ENCODE data around the gene VWA3B. TPM values are rescaled to one million over a fixed set of nuclear protein-coding genes. Genes with fewer than 3 reads are reported as not detected.

The VWA3B gene
- total RNA-seq, 1 experiment from 2014 or later: not detected

- no peak for DNase-seq (ENCODE audit: low spot score)
Observed at GRCh38 chr2:98177286-98177685, 90.3 kb downstream of the VWA3B start.

- DNase-seq (ENCODE audit: low spot score): no peak
Observed at GRCh38 chr2:98177986-98178385, 91.0 kb downstream of the VWA3B start.

DNA sequence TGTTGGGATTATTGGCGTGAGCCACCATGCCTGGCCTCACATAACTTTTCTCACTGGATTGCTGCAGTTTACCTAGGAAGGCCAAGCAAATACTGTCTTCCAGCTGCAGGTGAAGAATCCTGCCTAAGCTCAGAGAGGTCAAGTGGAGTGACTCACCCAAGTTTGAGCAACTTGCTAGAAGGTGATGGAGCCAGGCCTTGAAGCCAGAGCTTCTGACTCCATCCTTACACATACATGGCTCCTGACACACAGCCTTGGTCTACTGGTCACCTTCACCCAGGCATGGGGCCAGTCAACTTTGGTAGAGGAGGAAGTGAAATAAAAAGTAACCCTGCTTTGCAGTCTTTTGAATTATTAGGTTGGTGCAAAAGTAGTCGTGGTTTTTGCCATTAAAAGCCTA lies 93.5 kb downstream of the VWA3B start:
- DNase-seq (ENCODE audit: low spot score): no peak

DNA sequence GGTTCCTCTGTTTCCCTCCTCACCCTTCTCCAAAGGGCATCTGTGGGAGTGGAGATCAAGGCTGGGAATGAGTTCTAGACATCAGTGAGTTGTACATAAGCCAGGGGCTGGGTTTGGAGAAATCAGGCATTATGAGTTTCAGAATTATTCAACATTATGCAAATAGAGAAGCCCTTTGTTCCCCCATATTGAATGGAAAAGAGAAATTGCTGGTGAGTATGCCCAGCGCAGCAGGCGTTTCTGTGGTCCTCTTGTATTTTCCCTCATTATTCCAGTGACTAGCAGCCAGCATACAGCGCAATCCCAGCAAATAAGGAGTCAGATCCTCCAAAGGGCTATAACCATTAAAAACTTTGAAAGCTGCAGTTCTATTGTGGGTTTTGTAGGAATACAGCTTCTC lies 94.4 kb downstream of the VWA3B start:
- no peak for DNase-seq (ENCODE audit: low spot score)

DNA sequence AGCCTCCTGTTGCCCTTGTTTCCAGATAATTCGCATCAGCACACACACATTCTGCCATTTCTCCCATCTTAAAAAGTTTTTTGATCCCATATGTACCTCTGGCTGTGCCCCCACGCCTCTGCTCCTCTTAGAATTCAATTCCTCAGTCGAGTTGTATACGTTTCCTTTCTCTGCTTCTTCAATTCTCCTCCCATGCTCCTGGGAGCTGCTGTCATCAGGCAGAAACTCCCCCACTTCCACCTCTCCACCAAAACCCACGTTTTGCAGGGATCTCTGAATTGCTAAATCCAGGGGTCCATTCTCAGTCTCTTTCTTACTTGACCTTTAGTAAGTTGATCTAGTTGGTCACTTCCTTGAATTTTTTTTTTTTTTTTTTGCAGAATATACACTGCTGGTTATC lies 98.8 kb downstream of the VWA3B start:
- DNase-seq (ENCODE audit: low spot score): no peak

DNA sequence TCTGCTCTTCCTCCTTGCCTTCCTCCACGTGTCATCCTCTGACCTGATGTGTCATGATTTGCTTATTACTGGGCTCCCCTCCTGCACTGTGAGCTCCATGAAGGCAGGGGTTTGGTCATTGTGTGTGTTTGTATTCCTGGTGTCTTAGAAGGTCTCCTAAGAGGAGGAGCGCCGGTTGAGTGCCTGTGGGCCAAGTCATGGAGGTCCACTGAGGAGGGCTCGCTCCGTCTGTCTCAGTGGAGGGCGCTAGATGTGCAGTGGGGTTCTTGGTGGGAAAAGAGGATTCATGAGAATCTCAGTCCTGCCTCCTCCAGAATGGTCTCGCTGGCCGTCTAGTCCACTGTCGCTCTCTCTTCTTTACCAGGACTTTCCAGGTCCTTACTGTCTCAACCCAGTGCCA lies 100.2 kb downstream of the VWA3B start:
- no peak for DNase-seq (ENCODE audit: low spot score)

- no peak for DNase-seq (ENCODE audit: low spot score)
Observed at GRCh38 chr2:98188351-98189046, 101.5 kb downstream of the VWA3B start.

- no peak for DNase-seq (ENCODE audit: low spot score)
Observed at GRCh38 chr2:98191883-98192282, 104.9 kb downstream of the VWA3B start.

GRCh38 chr2:98201576-98201975 lies 114.6 kb downstream of the VWA3B start:
- no peak for DNase-seq (ENCODE audit: low spot score)

DNA sequence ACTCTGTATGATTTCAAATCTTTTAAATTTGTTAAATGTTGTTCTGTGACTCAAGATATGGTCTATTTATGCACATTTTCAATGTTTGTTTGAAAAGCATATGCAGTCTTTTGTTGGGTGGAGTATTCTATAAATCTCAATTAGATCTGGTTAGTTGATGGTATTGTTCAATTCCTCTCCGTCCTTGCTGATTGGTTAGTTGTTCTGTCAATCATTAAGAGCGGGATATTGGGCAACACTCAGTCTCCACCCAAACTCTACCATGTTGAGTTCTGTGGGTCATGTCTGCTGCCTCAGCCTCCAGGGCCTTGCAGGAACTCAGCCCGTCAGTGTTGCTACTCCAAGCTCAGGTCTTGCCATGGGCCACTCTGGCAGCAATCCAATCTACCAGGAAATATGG lies 118.9 kb downstream of the VWA3B start:
- no peak for DNase-seq (ENCODE audit: low spot score)

- DNase-seq (ENCODE audit: low spot score): no peak
Observed at GRCh38 chr2:98212092-98213000, 125.4 kb downstream of the VWA3B start.

GRCh38 chr2:98216616-98217015 lies 129.6 kb downstream of the VWA3B start:
- no peak for DNase-seq (ENCODE audit: low spot score)

- no peak for DNase-seq (ENCODE audit: low spot score)
Observed at GRCh38 chr2:98219152-98219551, 132.2 kb downstream of the VWA3B start.

- no peak for DNase-seq (ENCODE audit: low spot score)
Observed at GRCh38 chr2:98233941-98234340, 147.0 kb downstream of the VWA3B start.

GRCh38 chr2:98234776-98235175 lies 147.8 kb downstream of the VWA3B start:
- DNase-seq (ENCODE audit: low spot score): no peak

DNA sequence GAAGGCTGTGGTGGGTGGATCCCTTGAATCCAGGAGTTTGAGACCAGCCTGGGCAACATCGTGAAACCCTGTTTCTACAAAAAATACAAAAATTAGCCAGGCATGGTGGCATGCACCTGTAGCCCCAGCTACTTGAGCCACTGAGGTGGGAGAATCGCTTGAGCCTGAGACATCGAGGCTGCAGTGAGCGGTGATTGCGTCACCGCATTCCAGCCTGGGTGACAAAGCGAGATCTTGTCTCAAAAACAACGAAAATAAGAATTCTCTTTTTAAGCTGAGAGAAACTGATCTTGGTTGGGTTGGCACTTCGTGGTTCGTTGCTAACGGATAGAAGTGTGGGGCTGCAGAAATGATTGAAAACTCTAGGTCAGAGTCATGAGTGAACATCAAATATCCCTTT lies 150.0 kb downstream of the VWA3B start:
- no peak for DNase-seq (ENCODE audit: low spot score)

DNA sequence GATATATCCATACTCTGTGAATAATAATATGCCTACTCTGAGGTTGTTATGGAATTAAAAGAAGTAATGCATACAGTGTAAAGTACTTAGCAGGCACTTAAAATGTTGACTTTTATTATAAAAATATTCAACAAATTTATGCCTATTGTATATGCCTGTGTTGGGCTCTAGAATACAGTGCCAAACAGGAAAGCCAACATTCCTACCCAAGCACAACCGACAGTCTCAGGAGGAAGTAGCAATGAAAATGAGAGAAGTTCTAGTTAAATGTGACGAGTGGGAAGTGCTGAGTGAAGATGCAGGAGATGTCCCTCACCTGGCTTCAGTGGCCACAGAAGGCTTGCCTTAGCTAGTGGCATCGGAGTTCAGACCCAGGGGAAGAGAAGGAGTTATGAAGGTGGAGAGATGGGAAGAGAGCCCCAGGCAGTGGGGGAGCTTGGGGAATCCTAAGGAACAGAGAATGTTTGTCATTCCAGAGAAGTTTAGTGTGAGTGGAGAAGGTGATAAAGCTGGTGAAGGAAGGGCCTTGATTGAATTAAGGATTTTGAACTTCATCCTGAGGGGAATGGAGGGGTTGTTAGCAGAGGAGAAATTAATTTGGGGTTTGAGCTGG lies 153.9 kb downstream of the VWA3B start:
- no peak for DNase-seq (ENCODE audit: low spot score)

DNA sequence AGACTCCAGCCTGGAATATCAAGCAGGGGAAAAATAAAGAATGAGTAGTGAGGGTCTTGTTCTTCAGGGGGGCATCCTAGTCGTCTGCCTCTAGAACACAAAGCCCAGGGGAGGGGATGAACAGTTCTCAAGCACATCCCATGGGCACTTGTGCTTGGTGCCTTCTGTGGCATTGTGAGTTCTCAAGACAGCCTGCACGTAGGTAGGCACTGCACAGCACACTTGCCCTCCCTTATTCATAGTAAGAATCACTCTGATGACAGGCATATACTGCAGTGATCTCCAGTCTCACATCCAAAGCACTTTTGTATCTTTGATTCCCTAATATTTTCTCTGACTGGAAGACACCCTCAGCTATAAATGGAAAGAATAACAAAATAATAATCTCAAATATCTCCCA lies 154.6 kb downstream of the VWA3B start:
- no peak for DNase-seq (ENCODE audit: low spot score)

DNA sequence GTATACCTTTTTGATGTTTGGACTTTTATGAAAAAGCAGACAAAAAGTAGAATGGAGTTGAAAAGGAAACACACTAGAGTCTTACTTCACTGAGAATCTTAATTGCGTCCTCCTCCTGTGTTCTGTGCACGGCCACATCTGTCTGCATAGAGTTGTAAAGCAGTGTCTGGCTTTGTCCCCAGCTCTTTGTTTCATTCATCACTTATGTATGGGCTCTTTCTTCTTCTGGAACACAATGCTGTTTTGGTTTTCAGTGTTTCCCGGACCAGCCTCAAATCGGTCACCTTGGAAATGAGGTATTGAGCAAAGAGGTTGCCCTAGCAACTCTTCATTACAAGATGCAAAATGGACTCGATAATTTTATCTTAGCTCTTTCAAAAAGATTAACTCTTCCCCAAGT lies 155.0 kb downstream of the VWA3B start:
- DNase-seq (ENCODE audit: low spot score): no peak

DNA sequence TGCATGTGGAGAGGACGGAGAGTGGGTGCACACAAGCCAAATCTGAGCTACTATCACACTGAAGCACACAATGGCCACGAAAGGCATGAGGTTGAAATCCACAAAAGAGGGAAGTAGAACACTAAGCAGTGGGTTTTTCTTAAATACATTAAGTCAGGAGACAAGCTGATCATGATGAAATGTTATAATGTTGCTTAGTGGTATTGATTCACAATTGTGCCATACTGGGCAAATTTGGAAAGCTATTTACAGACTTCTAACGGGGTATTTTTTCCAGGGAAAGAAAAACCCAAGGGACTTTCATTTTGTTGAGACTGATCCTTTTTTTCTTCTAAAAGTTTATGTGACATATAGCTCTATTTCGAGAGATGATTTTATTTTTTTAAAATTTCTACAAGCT lies 158.5 kb downstream of the VWA3B start:
- DNase-seq (ENCODE audit: low spot score): no peak

DNA sequence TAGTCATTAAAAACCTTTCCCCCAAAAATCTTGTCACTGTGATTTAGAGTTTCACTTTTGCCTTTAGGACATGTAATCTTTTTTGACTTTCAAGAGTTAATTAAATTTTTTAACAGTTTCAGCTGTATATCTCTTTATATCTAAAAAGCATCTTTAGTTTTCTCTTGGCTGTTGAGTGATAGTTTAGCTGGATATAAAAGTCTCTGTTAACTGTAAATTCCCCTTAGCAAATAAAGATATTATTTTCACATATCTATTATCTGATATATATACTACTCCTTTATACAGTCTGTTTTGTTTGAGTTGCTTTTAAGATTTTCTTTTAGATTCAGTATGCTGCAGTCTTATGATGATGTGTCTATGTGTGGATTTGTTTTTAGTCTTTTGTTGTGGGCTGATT lies 160.4 kb downstream of the VWA3B start:
- no peak for DNase-seq (ENCODE audit: low spot score)

- DNase-seq (ENCODE audit: low spot score): no peak
Observed at GRCh38 chr2:98252038-98252773, 165.2 kb downstream of the VWA3B start.
